K562 (cell line): ENCODE results near the gene CNGB1. TPM values are rescaled to one million over a fixed set of nuclear protein-coding genes. Genes with fewer than 3 reads are reported as not detected.

Source experiments
- ATAC-seq: fragments of 200-7000 bp; cut with Tn5 transposase; 3 replicates; pipeline ENCODE4 v1.9.1; 2020; ENCODE audit warnings: moderate library complexity
- BruUV-seq: library from RNA; stranded (reverse); fragments of 400-500 nt; replicated peaks from 2 replicates; lab custom pipeline; 2021; lab: Mats Ljungman, UMichigan
- CTCF ChIA-PET: fragments of 300-600 bp; formaldehyde crosslinking; extraction: SDS; loops from one replicate; lab custom pipeline; 2021; ENCODE audit warnings: low intra/inter-chr PET ratio; lab: Yijun Ruan, JAX
- POLR2A ChIA-PET: fragments of 300-600, 350-650 bp; sonication (Branson Sonifier 250); formaldehyde crosslinking; extraction: SDS; loops from one replicate; lab custom pipeline; 2021; ENCODE audit warnings: antibody characterized with exemption, inconsistent platforms; lab: Yijun Ruan, JAX
- DNase-seq, 4 experiments: peaks; one replicate each; pipeline versions ENCODE4 v3.0.0 to v3.0.0-alpha.2; 2011 to 2018; ENCODE audit warnings: low spot score in 3 of 4, mixed read lengths in 3 of 4; ENCODE audit errors: extremely low read depth in 1 of 4
- FAIRE-seq: peaks from 2 replicates; lab custom pipeline; 2011; peaks lifted over from hg19 to GRCh38; lab: Jason Lieb, UNC
- H2AFZ ChIP-seq: 2 replicates; pipeline ENCODE4 v1.6.0; 2011; ENCODE audit warnings: low read depth, low read length, control low read depth, inconsistent platforms
- H3K27ac ChIP-seq: fragments of 200-600 bp; 3 replicates; pipeline ENCODE4 v1.8.0; 2011; ENCODE audit warnings: low read depth, mild to moderate bottlenecking, control low read depth, inconsistent platforms, low read length, moderate library complexity, mixed read lengths; ENCODE audit errors: extremely low read depth
- H3K27me3 ChIP-seq, 2 experiments: fragments of 300-600 bp in 1 of 2; 2 replicates in 1 of 2; 3 replicates in 1 of 2; pipeline versions ENCODE4 v1.6.0 to v1.8.0; 2011; ENCODE audit warnings: inconsistent platforms in 2 of 2, low read length in 2 of 2, mild to moderate bottlenecking in 1 of 2, mixed read lengths in 1 of 2, moderate library complexity in 1 of 2; ENCODE audit not compliant: control insufficient read depth in 2 of 2, insufficient read depth in 2 of 2
- H3K36me3 ChIP-seq: fragments of 300-600 bp; 3 replicates; pipeline ENCODE4 v1.8.0; 2011; ENCODE audit warnings: mild to moderate bottlenecking, low read length, inconsistent platforms; ENCODE audit not compliant: control insufficient read depth, insufficient read depth
- H3K4me1 ChIP-seq, 2 experiments: fragments of 200-600 bp in 1 of 2; replicated peaks in 1 of 2; 2 replicates in 1 of 2; 3 replicates in 1 of 2; pipeline versions ENCODE4 v1.5.1 to v1.8.0; 2011; ENCODE audit warnings: inconsistent platforms in 2 of 2, low read length in 2 of 2, mild to moderate bottlenecking in 1 of 2, mixed read lengths in 1 of 2, moderate library complexity in 1 of 2; ENCODE audit not compliant: control insufficient read depth in 2 of 2, insufficient read depth in 2 of 2
- H3K4me2 ChIP-seq: 2 replicates; pipeline ENCODE4 v1.6.1; 2011; ENCODE audit warnings: low read length, control low read depth, inconsistent platforms, mixed read lengths; ENCODE audit not compliant: insufficient read depth
- H3K4me3 ChIP-seq: fragments of 200-600 bp; sonication (generic), shearing (Covaris generic); 2 replicates; pipeline ENCODE4 v1.5.1; 2016; ENCODE audit warnings: control low read depth, inconsistent platforms
- H3K79me2 ChIP-seq: fragments of 200-600 bp; 3 replicates; pipeline ENCODE4 v1.8.0; 2011; ENCODE audit warnings: low read length, inconsistent platforms; ENCODE audit not compliant: control insufficient read depth, insufficient read depth
- H3K9ac ChIP-seq, 2 experiments: 2 replicates each; pipeline versions ENCODE4 v1.6.0 to v1.6.1; 2011; ENCODE audit warnings: low read depth in 2 of 2, low read length in 2 of 2, control low read depth in 1 of 2, inconsistent platforms in 1 of 2, mild to moderate bottlenecking in 1 of 2, mixed read lengths in 1 of 2; ENCODE audit not compliant: insufficient read depth in 1 of 2
- H3K9me1 ChIP-seq: one replicate; pipeline ENCODE4 v1.6.0; 2011; ENCODE audit warnings: inconsistent platforms, mild to moderate bottlenecking, low read length, moderate library complexity; ENCODE audit not compliant: control insufficient read depth, insufficient read depth
- H3K9me3 ChIP-seq: replicated peaks from 2 replicates; pipeline ENCODE4 v1.5.1; 2011; ENCODE audit warnings: low read depth, low read length, inconsistent platforms; ENCODE audit not compliant: control insufficient read depth, insufficient read depth
- H4K20me1 ChIP-seq: replicated peaks from 2 replicates; pipeline ENCODE4 v1.6.1; 2011; ENCODE audit warnings: low read length, inconsistent platforms, mixed read lengths; ENCODE audit not compliant: control insufficient read depth, insufficient read depth
- SIN3B ChIP-seq: fragments of 450-650 bp; IDR thresholded peaks from 2 replicates; pipeline ENCODE4 v1.6.1; 2017; ENCODE audit warnings: low read depth, mild to moderate bottlenecking, moderate library complexity
- SP2 ChIP-seq: IDR thresholded peaks from 2 replicates; pipeline ENCODE4 v1.6.1; 2011; ENCODE audit warnings: mild to moderate bottlenecking, low read depth, low read length, moderate library complexity; ENCODE audit not compliant: poor library complexity, severe bottlenecking; ENCODE audit errors: extremely low read depth
- ZNF785 ChIP-seq: fragments of 250-450 bp; sonication (Bioruptor Pico); IDR thresholded peaks from 2 replicates; pipeline ENCODE4 v1.4.0; 2020; ENCODE audit warnings: mild to moderate bottlenecking
- WGBS: fragments of 100-300 bp; shearing (Covaris generic); methylation state at CpG from one replicate; pipeline ENCODE4 v1.1.6; 2016; ENCODE audit warnings: low coverage, mixed read lengths; ENCODE audit not compliant: insufficient coverage; ENCODE audit errors: missing lambda C conversion rate; 5-methylcytosine and 5-hydroxymethylcytosine counted together
- in situ Hi-C: fragments of 300-500 bp; cut with MboI; formaldehyde crosslinking; loops from 4 replicates; pipeline ENCODE4 v1.15.0; 2018; ENCODE audit warnings: inconsistent platforms, mixed read lengths
- intact Hi-C: fragments of 100-400 bp; cut with micrococcal nuclease; formaldehyde crosslinking; loops from 2 replicates; pipeline ENCODE4 v1.14.2; 2022
- polyA plus RNA-seq, 8 experiments: library from polyadenylated mRNA; depleted of rRNA in 4 of 8; stranded (reverse) in 5 of 8; unstranded in 3 of 8; fragments of >200 nt; fragmentation: Nextera tagmentation in 2 of 8; fragmentation: Illumina TruSeq in 1 of 8; extraction: Ambion mirVana in 2 of 8; extraction: Trizol in 1 of 8; gene quantifications; 2 replicates each; pipeline versions ENCODE4 v1.2.1 to v1.2.3, GENCODE V29; 2011 to 2014; ENCODE audit warnings: inconsistent platforms in 1 of 8, missing spikeins in 1 of 8
- total RNA-seq, 7 experiments: library from RNA; depleted of rRNA in 6 of 7; stranded (reverse); fragments of >200 nt in 6 of 7; fragmentation: Illumina TruSeq in 2 of 7; extraction: Trizol in 2 of 7; gene quantifications; 2 replicates each; pipeline versions ENCODE4 v1.2.1 to v1.2.3, GENCODE V29; 2011 to 2021; ENCODE audit warnings: low replicate concordance in 1 of 7

The CNGB1 gene
- total and polyA plus RNA-seq, 9 of the 15 experiments (the other 6 are each of a cell fraction or from before 2014, with no cell fraction given) = not detected

DNA sequence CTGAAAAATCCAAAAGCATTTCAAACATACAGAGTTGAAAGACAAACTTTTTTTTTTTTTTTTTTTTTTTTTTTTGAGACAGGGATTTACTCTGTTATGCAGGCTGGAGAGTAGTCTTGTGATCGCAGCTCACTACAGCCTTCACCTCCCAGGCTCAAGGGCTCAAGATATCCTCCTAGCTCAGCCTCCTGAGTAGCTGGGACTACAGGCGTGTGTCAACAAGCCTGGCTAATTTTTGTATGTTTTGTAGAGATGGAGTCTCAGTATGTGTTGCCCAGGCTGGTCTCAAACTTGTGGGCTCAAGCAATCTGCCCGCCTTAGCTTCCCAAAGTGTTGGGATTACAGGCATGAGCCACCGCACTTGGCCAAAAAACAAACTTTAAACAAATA is 104.4 kb downstream of the CNGB1 start:
- Histone ChIP-seq H3K79me2 (no peaks in the 10 kb centered on the region), H3K27me3 (peaks cover 8 to 23% of the 10 kb centered on the region in 2 experiments; a peak in 4 of 5 replicates), H3K4me3 (no peak overlapping the region), H3K36me3 (no peaks in the 10 kb centered on the region), H3K4me1 (peaks cover 0 to 11% of the 10 kb centered on the region in 2 experiments; a peak in 3 of 5 replicates)
- DNase-seq = no peak
- no peak for FAIRE-seq
- intact Hi-C loops = loop anchor here (10.0 kb wide), 2 partner anchors 212 to 272 kb away; no protein-coding TSS in a partner anchor
- TF ChIP-seq ZNF785 (CRISPR knock-in tag) (no peak), SP2 (no peak), SIN3B (no peak)
- TF ChIP-seq, all 486 proteins: peak for 0
- no peak for ATAC-seq
- CTCF ChIA-PET = interaction anchor here (0.7 kb wide), 1 partner anchor 803 kb away, joined by 6 read pairs; no protein-coding TSS in a partner anchor
- H3K9me3 ChIP-seq = no peaks in the 10 kb centered on the region
- BruUV-seq = no TSS peak
- H3K4me2 ChIP-seq = no peak overlapping the region
- H3K27ac ChIP-seq = no peak overlapping the region
- H2AFZ ChIP-seq = no peak overlapping the region
- no peaks in the 10 kb centered on the region; the same call in 1 of the 2 replicates for H4K20me1 ChIP-seq
- in situ Hi-C loops = no loop called here
- no peak overlapping the region for H3K9ac ChIP-seq
- H3K9me1 ChIP-seq = no peaks in the 10 kb centered on the region
- POLR2A ChIA-PET = interaction anchor here (0.6 kb wide), 1 partner anchor 21 kb away, joined by 3 read pairs; no protein-coding TSS in a partner anchor
- 19% methylated on average over 4 of the region's 4 CpGs for WGBS
